GM12891 (cell line): ENCODE data around the gene ACTL8.

Source experiments
- POLR2A ChIP-seq: IDR thresholded peaks from 2 replicates; pipeline ENCODE4 v1.6.1; 2011; ENCODE audit warnings: low read depth, low read length, control low read depth
- POLR2AphosphoS5 ChIP-seq: IDR thresholded peaks from 2 replicates; pipeline ENCODE4 v1.6.1; 2011; ENCODE audit warnings: low read depth, low read length, control low read depth
- POU2F2 ChIP-seq: IDR thresholded peaks from 2 replicates; pipeline ENCODE4 v1.6.1; 2011; ENCODE audit warnings: low read depth, mild to moderate bottlenecking, control low read depth, low read length, moderate library complexity
- TAF1 ChIP-seq: IDR thresholded peaks from 2 replicates; pipeline ENCODE4 v1.6.1; 2011; ENCODE audit warnings: low read depth, low read length, control low read depth

DNA sequence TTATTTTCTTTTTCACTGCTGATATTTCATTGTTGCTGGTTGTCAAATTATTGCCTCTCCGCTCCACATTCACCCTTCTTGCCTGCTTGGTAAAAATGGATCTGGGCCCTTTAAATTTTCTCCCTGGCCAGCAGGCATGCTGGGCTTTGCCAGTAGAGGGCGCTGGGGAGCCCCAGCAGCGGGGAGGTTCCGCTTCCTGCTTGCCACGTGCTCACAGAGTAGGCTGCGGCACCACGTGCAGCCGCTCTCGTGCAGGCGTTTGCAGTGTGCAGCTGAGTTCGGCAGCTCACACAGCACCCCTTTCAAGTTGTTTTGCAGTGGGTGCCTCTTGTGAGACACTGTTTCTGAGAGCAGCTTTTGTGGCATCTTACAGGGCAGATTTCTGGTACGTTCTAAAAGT is at the start of gene ACTL8:
- TF ChIP-seq POLR2A (no peak), POLR2AphosphoS5 (no peak), TAF1 (no peak), POU2F2 (no peak)
